ENCODE data around the gene COPS3.

- TF ChIP-seq POLR2A (IDR thresholded peaks at IDR 0.05): no peak
- TF ChIP-seq, protein P1, sequence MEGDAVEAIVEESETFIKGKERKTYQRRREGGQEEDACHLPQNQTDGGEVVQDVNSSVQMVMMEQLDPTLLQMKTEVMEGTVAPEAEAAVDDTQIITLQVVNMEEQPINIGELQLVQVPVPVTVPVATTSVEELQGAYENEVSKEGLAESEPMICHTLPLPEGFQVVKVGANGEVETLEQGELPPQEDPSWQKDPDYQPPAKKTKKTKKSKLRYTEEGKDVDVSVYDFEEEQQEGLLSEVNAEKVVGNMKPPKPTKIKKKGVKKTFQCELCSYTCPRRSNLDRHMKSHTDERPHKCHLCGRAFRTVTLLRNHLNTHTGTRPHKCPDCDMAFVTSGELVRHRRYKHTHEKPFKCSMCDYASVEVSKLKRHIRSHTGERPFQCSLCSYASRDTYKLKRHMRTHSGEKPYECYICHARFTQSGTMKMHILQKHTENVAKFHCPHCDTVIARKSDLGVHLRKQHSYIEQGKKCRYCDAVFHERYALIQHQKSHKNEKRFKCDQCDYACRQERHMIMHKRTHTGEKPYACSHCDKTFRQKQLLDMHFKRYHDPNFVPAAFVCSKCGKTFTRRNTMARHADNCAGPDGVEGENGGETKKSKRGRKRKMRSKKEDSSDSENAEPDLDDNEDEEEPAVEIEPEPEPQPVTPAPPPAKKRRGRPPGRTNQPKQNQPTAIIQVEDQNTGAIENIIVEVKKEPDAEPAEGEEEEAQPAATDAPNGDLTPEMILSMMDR (IDR thresholded peaks at IDR 0.05): no peak
Measured at GRCh38 chr17:17215575-17215974, 65.5 kb downstream of the COPS3 start.
